ENCODE measurements around the gene EIF2B2.

DNA sequence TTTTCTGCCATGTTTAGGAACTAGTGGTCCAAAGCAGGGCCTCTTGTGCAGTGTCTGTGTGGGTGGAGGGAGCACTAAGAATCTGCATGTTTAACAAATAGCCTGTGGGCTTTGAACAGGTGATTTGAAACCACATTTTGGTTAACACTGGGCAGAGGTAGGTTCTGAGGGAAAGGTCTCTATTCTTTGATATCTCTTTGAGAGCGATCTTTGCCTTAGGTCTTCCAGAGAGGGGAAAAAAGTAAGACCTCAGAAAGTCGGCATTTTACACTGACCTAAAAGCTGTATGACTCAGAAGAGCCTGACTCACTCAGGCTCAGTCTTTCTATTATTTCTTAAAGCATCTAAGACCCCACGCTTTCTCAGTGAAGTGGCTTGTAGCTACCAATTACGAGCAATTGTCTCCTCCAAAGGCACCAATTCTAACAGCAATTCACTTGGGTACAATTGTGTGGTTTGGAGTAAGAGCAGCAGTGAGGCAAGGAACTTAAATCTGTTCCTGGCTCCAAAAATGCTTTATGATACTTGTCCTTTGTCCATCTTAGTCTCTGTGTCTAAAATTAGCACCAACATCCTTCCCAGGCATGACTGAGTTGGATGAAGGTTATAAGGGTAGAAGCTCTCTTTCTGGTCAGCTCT is 8.8 kb downstream of the EIF2B2 start:
- TF ChIP-seq, protein P1, sequence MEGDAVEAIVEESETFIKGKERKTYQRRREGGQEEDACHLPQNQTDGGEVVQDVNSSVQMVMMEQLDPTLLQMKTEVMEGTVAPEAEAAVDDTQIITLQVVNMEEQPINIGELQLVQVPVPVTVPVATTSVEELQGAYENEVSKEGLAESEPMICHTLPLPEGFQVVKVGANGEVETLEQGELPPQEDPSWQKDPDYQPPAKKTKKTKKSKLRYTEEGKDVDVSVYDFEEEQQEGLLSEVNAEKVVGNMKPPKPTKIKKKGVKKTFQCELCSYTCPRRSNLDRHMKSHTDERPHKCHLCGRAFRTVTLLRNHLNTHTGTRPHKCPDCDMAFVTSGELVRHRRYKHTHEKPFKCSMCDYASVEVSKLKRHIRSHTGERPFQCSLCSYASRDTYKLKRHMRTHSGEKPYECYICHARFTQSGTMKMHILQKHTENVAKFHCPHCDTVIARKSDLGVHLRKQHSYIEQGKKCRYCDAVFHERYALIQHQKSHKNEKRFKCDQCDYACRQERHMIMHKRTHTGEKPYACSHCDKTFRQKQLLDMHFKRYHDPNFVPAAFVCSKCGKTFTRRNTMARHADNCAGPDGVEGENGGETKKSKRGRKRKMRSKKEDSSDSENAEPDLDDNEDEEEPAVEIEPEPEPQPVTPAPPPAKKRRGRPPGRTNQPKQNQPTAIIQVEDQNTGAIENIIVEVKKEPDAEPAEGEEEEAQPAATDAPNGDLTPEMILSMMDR (conservative IDR thresholded peaks at IDR 0.05; ENCODE audit: low read length) = no peak
- TF ChIP-seq EZH2phosphoT487 (IDR thresholded peaks at IDR 0.05; ENCODE audit: borderline replicate concordance) = no peak
